ENCODE results near the gene PRKAG2. TPM values are rescaled to one million over a fixed set of nuclear protein-coding genes. Genes with fewer than 3 reads are reported as not detected.

The PRKAG2 gene
- polyA plus RNA-seq, 1 of the 3 experiments (the other 2 are of a cell fraction), result 51.6 TPM

DNA sequence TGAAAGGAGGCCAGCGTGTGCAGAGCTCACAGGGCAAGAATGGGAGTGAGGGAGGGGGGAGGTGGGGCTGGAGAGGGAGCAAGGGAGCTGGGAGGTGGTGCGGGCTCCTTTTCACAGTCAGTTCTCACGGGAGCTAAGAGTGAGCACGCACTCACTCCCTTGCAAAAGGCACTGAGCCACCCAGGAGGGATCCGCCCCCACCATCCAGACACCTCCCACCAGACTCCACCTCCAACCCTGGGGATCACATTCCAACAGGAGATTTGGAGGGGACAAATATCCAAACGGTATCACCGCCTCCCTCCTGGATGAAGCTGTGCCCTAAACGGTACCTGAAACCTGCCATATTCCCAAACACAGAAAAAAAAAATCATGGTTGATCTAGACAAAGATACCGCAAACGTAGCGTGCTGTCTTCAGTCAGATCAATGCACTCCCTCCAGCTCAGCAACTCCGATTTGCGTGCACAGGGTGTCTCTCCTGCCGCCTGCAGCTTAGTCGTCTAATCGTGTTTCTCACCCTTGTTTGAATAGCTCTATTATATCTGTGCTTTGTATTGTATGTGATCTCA is 20.3 kb upstream of the PRKAG2 start:
- Histone ChIP-seq H3K4me2 (no peak overlapping the region), H4K20me1 (ENCODE audit: insufficient read depth) (no peaks in the 10 kb centered on the region)
- POLR2A ChIA-PET, result no interaction called here

DNA sequence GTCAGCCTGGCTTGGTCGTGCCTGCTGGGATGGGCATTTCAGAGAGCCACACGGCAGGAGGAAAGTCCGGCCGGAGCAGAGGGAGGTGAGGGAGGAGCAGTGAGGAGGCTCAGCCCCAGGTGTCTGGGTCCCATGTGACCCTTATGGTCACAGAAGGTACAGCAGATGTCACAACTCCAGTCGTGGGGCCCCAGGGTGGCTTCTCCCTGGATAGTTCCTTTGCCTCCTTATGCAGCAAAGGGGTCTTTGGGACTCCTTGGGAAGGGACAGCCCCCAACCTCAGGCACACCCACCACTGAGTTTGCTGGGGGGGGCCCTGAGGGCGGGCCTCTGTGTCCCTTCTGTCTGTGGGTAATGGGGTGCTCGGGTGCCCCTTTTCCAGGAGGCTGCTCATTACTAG is 19.6 kb upstream of the PRKAG2 start:
- POLR2A ChIA-PET, result no interaction called here
- Histone ChIP-seq H3K79me2 (ENCODE audit: insufficient read depth) (no peaks in the 10 kb centered on the region), H3K27ac (ENCODE audit: low read depth in 2 of 2, low read length in 1 of 2) (no peak overlapping the region), H3K36me3 (replicated peaks in 1 of 2; ENCODE audit: control insufficient read depth in 1 of 2, insufficient read depth in 2 of 2, low read length in 1 of 2) (no peaks in the 10 kb centered on the region), H3K4me3 (ENCODE audit: low read depth in 2 of 2, low read length in 1 of 2) (no peak overlapping the region), H3K27me3 (ENCODE audit: insufficient read depth) (peaks cover 31% of the 10 kb centered on the region; the same call in 1 of the 2 replicates), H3K9me2 (no peaks in the 10 kb centered on the region), H3F3A (replicated peaks; ENCODE audit: insufficient read depth) (no peaks in the 10 kb centered on the region), H3K4me2 (no peak overlapping the region), H4K20me1 (ENCODE audit: insufficient read depth) (no peaks in the 10 kb centered on the region), H2AFZ (ENCODE audit: low read depth) (no peak overlapping the region), H3K9ac (no peak overlapping the region), H3K9me3 (no peaks in the 10 kb centered on the region), H3K4me1 (ENCODE audit: control insufficient read depth in 1 of 2, insufficient read depth in 2 of 2, low read depth in 1 of 2, low read length in 1 of 2) (no peaks in the 10 kb centered on the region; a peak in 1 of 4 replicates)
- 59% methylated on average over 7 of the region's 7 CpGs for WGBS (ENCODE audit: low lambda C conversion rate)
- TF ChIP-seq GATA2 (CRISPR knock-in tag; IDR thresholded peaks at IDR 0.05) (no peak), JUND (IDR thresholded peaks at IDR 0.05) (no peak), RCOR1 (IDR thresholded peaks at IDR 0.05; ENCODE audit: low read length) (no peak), ELF1 (IDR thresholded peaks at IDR 0.05) (no peak)
- TF ChIP-seq, protein P1, sequence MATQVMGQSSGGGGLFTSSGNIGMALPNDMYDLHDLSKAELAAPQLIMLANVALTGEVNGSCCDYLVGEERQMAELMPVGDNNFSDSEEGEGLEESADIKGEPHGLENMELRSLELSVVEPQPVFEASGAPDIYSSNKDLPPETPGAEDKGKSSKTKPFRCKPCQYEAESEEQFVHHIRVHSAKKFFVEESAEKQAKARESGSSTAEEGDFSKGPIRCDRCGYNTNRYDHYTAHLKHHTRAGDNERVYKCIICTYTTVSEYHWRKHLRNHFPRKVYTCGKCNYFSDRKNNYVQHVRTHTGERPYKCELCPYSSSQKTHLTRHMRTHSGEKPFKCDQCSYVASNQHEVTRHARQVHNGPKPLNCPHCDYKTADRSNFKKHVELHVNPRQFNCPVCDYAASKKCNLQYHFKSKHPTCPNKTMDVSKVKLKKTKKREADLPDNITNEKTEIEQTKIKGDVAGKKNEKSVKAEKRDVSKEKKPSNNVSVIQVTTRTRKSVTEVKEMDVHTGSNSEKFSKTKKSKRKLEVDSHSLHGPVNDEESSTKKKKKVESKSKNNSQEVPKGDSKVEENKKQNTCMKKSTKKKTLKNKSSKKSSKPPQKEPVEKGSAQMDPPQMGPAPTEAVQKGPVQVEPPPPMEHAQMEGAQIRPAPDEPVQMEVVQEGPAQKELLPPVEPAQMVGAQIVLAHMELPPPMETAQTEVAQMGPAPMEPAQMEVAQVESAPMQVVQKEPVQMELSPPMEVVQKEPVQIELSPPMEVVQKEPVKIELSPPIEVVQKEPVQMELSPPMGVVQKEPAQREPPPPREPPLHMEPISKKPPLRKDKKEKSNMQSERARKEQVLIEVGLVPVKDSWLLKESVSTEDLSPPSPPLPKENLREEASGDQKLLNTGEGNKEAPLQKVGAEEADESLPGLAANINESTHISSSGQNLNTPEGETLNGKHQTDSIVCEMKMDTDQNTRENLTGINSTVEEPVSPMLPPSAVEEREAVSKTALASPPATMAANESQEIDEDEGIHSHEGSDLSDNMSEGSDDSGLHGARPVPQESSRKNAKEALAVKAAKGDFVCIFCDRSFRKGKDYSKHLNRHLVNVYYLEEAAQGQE (IDR thresholded peaks at IDR 0.05; ENCODE audit: low read depth, low read length), result no peak
- TF ChIP-seq, protein P2, sequence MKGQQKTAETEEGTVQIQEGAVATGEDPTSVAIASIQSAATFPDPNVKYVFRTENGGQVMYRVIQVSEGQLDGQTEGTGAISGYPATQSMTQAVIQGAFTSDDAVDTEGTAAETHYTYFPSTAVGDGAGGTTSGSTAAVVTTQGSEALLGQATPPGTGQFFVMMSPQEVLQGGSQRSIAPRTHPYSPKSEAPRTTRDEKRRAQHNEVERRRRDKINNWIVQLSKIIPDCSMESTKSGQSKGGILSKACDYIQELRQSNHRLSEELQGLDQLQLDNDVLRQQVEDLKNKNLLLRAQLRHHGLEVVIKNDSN (IDR thresholded peaks at IDR 0.05; ENCODE audit: borderline replicate concordance, low read depth), result no peak
- no peak for DNase-seq
- CTCF ChIA-PET, result interaction anchor here (1.5 kb wide), 1 partner anchor 113 kb away, joined by 4 read pairs; no protein-coding TSS in a partner anchor

More for the DNA sequence above, 20.3 kb upstream of the PRKAG2 start:
- WGBS (ENCODE audit: low lambda C conversion rate), result 74% methylated on average over 16 of the region's 16 CpGs
- H3K36me3 ChIP-seq (replicated peaks in 1 of 2; ENCODE audit: control insufficient read depth in 1 of 2, insufficient read depth in 2 of 2, low read length in 1 of 2), result no peaks in the 10 kb centered on the region
- no peaks in the 10 kb centered on the region for H3K79me2 ChIP-seq (ENCODE audit: insufficient read depth)
- H3K9me2 ChIP-seq, result no peaks in the 10 kb centered on the region
- CTCF ChIA-PET, result interaction anchor here (0.6 to 1.5 kb wide), 3 partner anchors 20 to 115 kb away, joined by 3 to 4 read pairs (median 3); partner anchors contain the start of gene PRKAG2
- no peak overlapping the region for H3K27ac ChIP-seq (ENCODE audit: low read depth in 2 of 2, low read length in 1 of 2)
- TF ChIP-seq, protein P1 (IDR thresholded peaks at IDR 0.05; ENCODE audit: low read depth, low read length), result no peak
- TF ChIP-seq, protein P3, sequence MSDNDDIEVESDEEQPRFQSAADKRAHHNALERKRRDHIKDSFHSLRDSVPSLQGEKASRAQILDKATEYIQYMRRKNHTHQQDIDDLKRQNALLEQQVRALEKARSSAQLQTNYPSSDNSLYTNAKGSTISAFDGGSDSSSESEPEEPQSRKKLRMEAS (IDR thresholded peaks at IDR 0.05; ENCODE audit: low read depth), result no peak
- TF ChIP-seq FOXJ3 (CRISPR knock-in tag; IDR thresholded peaks at IDR 0.05) (no peak), RFX5 (IDR thresholded peaks at IDR 0.05; ENCODE audit: low read length) (no peak)
- no peak for DNase-seq
- peaks cover 32% of the 10 kb centered on the region; the same call in 1 of the 2 replicates for H3K27me3 ChIP-seq (ENCODE audit: insufficient read depth)
- H3K4me1 ChIP-seq (ENCODE audit: control insufficient read depth in 1 of 2, insufficient read depth in 2 of 2, low read depth in 1 of 2, low read length in 1 of 2), result no peaks in the 10 kb centered on the region
- H3K9me3 ChIP-seq, result no peaks in the 10 kb centered on the region
- H2AFZ ChIP-seq (ENCODE audit: low read depth), result no peak overlapping the region
- no peak overlapping the region for H3K9ac ChIP-seq
- H3K4me3 ChIP-seq (ENCODE audit: low read depth in 2 of 2, low read length in 1 of 2), result no peak overlapping the region
- H3F3A ChIP-seq (replicated peaks; ENCODE audit: insufficient read depth), result no peaks in the 10 kb centered on the region
